IMR-90 (cell line): ENCODE data around the gene UBE2G1. TPM values are rescaled to one million over a fixed set of nuclear protein-coding genes. Genes with fewer than 3 reads are reported as not detected.

ENCODE experiments used
- ATAC-seq: fragments of 200-7000 bp; cut with Tn5 transposase; 2 replicates; pipeline ENCODE4 v1.9.1; 2020; ENCODE audit warnings: low read depth, mild to moderate bottlenecking, moderate library complexity
- BruUV-seq: library from RNA; stranded (reverse); fragments of 400-500 nt; replicated peaks from 2 replicates; lab custom pipeline; 2021; lab: Mats Ljungman, UMichigan
- CTCF ChIA-PET: fragments of 300-600 bp; formaldehyde crosslinking; extraction: SDS; loops from one replicate; lab custom pipeline; 2021; ENCODE audit warnings: antibody characterized with exemption; lab: Yijun Ruan, JAX
- POLR2A ChIA-PET: fragments of 300-600 bp; sonication (Branson Sonifier 250); formaldehyde crosslinking; loops from one replicate; lab custom pipeline; 2022; ENCODE audit warnings: antibody characterized with exemption; ENCODE audit not compliant: unreplicated experiment; lab: Charles Lee
- DNase-seq: peaks from one replicate; pipeline ENCODE4 v3.0.0; 2013
- H2AFZ ChIP-seq: replicated peaks from 2 replicates; pipeline ENCODE3; 2013; ENCODE audit warnings: low read length, mild to moderate bottlenecking; ENCODE audit not compliant: poor library complexity
- H2AK5ac ChIP-seq: 2 replicates; pipeline ENCODE4 v1.6.1; 2013; ENCODE audit warnings: low read depth, low read length, inconsistent platforms
- H2AK9ac ChIP-seq: replicated peaks from 2 replicates; pipeline ENCODE3; 2013; ENCODE audit warnings: mild to moderate bottlenecking, low read depth, low read length, moderate library complexity; ENCODE audit not compliant: poor library complexity
- H2BK120ac ChIP-seq: 2 replicates; pipeline ENCODE4 v1.6.1; 2013; ENCODE audit warnings: low read depth, low read length, inconsistent platforms
- H2BK15ac ChIP-seq: 3 replicates; pipeline ENCODE4 v1.6.1; 2013; ENCODE audit warnings: low read depth, low read length, inconsistent platforms
- H2BK20ac ChIP-seq: 2 replicates; pipeline ENCODE4 v1.6.1; 2013; ENCODE audit warnings: low read depth, mild to moderate bottlenecking, inconsistent platforms, low read length, moderate library complexity
- H2BK5ac ChIP-seq: 2 replicates; pipeline ENCODE4 v1.6.1; 2013; ENCODE audit warnings: mild to moderate bottlenecking, low read depth, low read length, inconsistent platforms; ENCODE audit not compliant: poor library complexity, severe bottlenecking
- H3K14ac ChIP-seq: replicated peaks from 2 replicates; pipeline ENCODE4 v1.6.1; 2013; ENCODE audit warnings: low read depth, low read length, inconsistent platforms
- H3K18ac ChIP-seq: 2 replicates; pipeline ENCODE4 v1.6.1; 2013; ENCODE audit warnings: low read depth, low read length, control low read depth
- H3K23ac ChIP-seq: 2 replicates; pipeline ENCODE4 v1.6.1; 2013; ENCODE audit warnings: low read depth, low read length, inconsistent platforms
- H3K27ac ChIP-seq: 2 replicates; pipeline ENCODE4 v1.5.1; 2013; ENCODE audit warnings: mild to moderate bottlenecking, control low read depth, low read length; ENCODE audit not compliant: insufficient read depth
- H3K27me3 ChIP-seq: 2 replicates; pipeline ENCODE4 v1.6.1; 2013; ENCODE audit warnings: low read length; ENCODE audit not compliant: control insufficient read depth, insufficient read depth
- H3K36me3 ChIP-seq: 2 replicates; pipeline ENCODE4 v1.6.1; 2013; ENCODE audit warnings: low read length, mixed read lengths; ENCODE audit not compliant: control insufficient read depth, insufficient read depth
- H3K4ac ChIP-seq: 2 replicates; pipeline ENCODE4 v1.6.1; 2013; ENCODE audit warnings: low read depth, low read length, inconsistent platforms
- H3K4me1 ChIP-seq: 2 replicates; pipeline ENCODE4 v1.6.1; 2013; ENCODE audit warnings: low read length, mixed read lengths; ENCODE audit not compliant: control insufficient read depth, insufficient read depth
- H3K4me2 ChIP-seq: 2 replicates; pipeline ENCODE4 v1.6.1; 2013; ENCODE audit warnings: low read depth, mild to moderate bottlenecking, control low read depth, low read length, moderate library complexity
- H3K4me3 ChIP-seq: 2 replicates; pipeline ENCODE4 v1.5.1; 2013; ENCODE audit warnings: low read depth, mild to moderate bottlenecking, control low read depth, low read length, moderate library complexity; ENCODE audit not compliant: insufficient read depth
- H3K56ac ChIP-seq: 2 replicates; pipeline ENCODE4 v1.6.1; 2013; ENCODE audit warnings: low read length, inconsistent platforms; ENCODE audit not compliant: insufficient read depth; ENCODE audit errors: extremely low read depth
- H3K79me1 ChIP-seq, 2 experiments: 2 replicates each; pipeline ENCODE4 v1.6.1; 2013; ENCODE audit warnings: low read length in 2 of 2, inconsistent platforms in 1 of 2, low read depth in 1 of 2
- H3K9ac ChIP-seq: 2 replicates; pipeline ENCODE4 v1.6.1; 2013; ENCODE audit warnings: low read depth, low read length, control low read depth
- H3K9me1 ChIP-seq: 2 replicates; pipeline ENCODE4 v1.6.1; 2013; ENCODE audit warnings: low read length, inconsistent platforms; ENCODE audit not compliant: insufficient read depth
- H3K9me3 ChIP-seq: 2 replicates; pipeline ENCODE4 v1.6.1; 2013; ENCODE audit warnings: low read length; ENCODE audit not compliant: control insufficient read depth, insufficient read depth
- H4K20me1 ChIP-seq: 2 replicates; pipeline ENCODE4 v1.6.1; 2013; ENCODE audit warnings: low read length, inconsistent platforms; ENCODE audit not compliant: insufficient read depth
- H4K5ac ChIP-seq: 2 replicates; pipeline ENCODE4 v1.6.1; 2013; ENCODE audit warnings: mild to moderate bottlenecking, low read depth, low read length, control low read depth
- H4K8ac ChIP-seq, 2 experiments: 2 replicates each; pipeline ENCODE4 v1.6.1; 2013; ENCODE audit warnings: low read depth in 2 of 2, low read length in 2 of 2, control low read depth in 1 of 2, inconsistent platforms in 1 of 2
- H4K91ac ChIP-seq: 2 replicates; pipeline ENCODE4 v1.6.1; 2013; ENCODE audit warnings: low read depth, low read length, inconsistent platforms; ENCODE audit not compliant: insufficient read depth
- BHLHE40 ChIP-seq: fragments of 150-350 bp; IDR thresholded peaks from 2 replicates; pipeline ENCODE4 v1.6.1; 2016; ENCODE audit warnings: mild to moderate bottlenecking, low read depth, low read length
- CEBPB ChIP-seq: IDR thresholded peaks from 2 replicates; pipeline ENCODE4 v1.6.1; 2012; ENCODE audit warnings: low read depth, low read length, improper control_type of control experiment
- CHD1 ChIP-seq: IDR thresholded peaks from 2 replicates; pipeline ENCODE4 v1.6.1; 2012; ENCODE audit warnings: low read depth, low read length, improper control_type of control experiment
- FOS ChIP-seq: fragments of 150-350 bp; IDR thresholded peaks from 2 replicates; pipeline ENCODE4 v1.6.1; 2016; ENCODE audit warnings: low read depth, low read length
- MAFK ChIP-seq: IDR thresholded peaks from 2 replicates; pipeline ENCODE4 v1.6.1; 2012; ENCODE audit warnings: low read depth, low read length, improper control_type of control experiment
- MAZ ChIP-seq: IDR thresholded peaks from 2 replicates; pipeline ENCODE4 v1.6.1; 2012; ENCODE audit warnings: low read depth, mild to moderate bottlenecking, low read length, improper control_type of control experiment, moderate library complexity, borderline replicate concordance
- MXI1 ChIP-seq: IDR thresholded peaks from 2 replicates; pipeline ENCODE4 v1.6.1; 2012; ENCODE audit warnings: low read depth, mild to moderate bottlenecking, low read length, moderate library complexity, borderline replicate concordance
- NFE2L2 ChIP-seq: fragments of 150-350 bp; IDR thresholded peaks from 2 replicates; pipeline ENCODE4 v1.6.1; 2016; ENCODE audit warnings: low read depth, mild to moderate bottlenecking, low read length
- POLR2A ChIP-seq: IDR thresholded peaks from 2 replicates; pipeline ENCODE4 v1.6.1; 2012; ENCODE audit warnings: mild to moderate bottlenecking, low read depth, low read length
- RAD21 ChIP-seq: IDR thresholded peaks from 2 replicates; pipeline ENCODE4 v1.6.1; 2012; ENCODE audit warnings: low read length, improper control_type of control experiment
- RCOR1 ChIP-seq: IDR thresholded peaks from 2 replicates; pipeline ENCODE4 v1.6.1; 2012; ENCODE audit warnings: mild to moderate bottlenecking, low read length, improper control_type of control experiment; ENCODE audit not compliant: insufficient replicate concordance
- RFX5 ChIP-seq: IDR thresholded peaks from 2 replicates; pipeline ENCODE4 v1.8.0; 2012; ENCODE audit warnings: low read depth, mild to moderate bottlenecking, low read length, moderate library complexity
- SMC3 ChIP-seq: fragments of 150-350 bp; IDR thresholded peaks from 2 replicates; pipeline ENCODE4 v1.6.1; 2016; ENCODE audit warnings: low read depth, mild to moderate bottlenecking, antibody characterized with exemption, low read length, moderate library complexity
- WGBS, 2 experiments: methylation state at CpG; one replicate each; pipeline versions ENCODE4 v1.1.5 to v1.1.7; 2013; ENCODE audit warnings: missing lambda C conversion rate in 2 of 2; ENCODE audit not compliant: insufficient read length in 1 of 2; ENCODE audit errors: extremely low coverage in 2 of 2; 5-methylcytosine and 5-hydroxymethylcytosine counted together
- dilution Hi-C: fragments of 300-500 bp; cut with HindIII; formaldehyde crosslinking; loops from one replicate; pipeline ENCODE4 v1.14.3; 2018; ENCODE audit warnings: low sequenced_read_pairs; ENCODE audit not compliant: unreplicated experiment
- in situ Hi-C: fragments of 300-500 bp; cut with MboI; formaldehyde crosslinking; loops from 3 replicates; pipeline ENCODE4 v1.14.3; 2019; ENCODE audit warnings: low sequenced_read_pairs, inconsistent platforms, mixed read lengths
- intact Hi-C: fragments of 100-400 bp; cut with micrococcal nuclease; formaldehyde crosslinking; loops from 2 replicates; pipeline ENCODE4 v1.10.0; 2022
- polyA plus RNA-seq, 3 experiments: library from polyadenylated mRNA; depleted of rRNA; stranded (reverse); fragments of >200 nt; gene quantifications; 2 replicates each; pipeline ENCODE4 v1.2.3, GENCODE V29; 2012; ENCODE audit warnings: low replicate concordance in 1 of 3
- total RNA-seq: library from RNA; depleted of rRNA; stranded (reverse); fragments of >200 nt; gene quantifications from 2 replicates; pipeline ENCODE4 v1.2.3, GENCODE V29; 2012
- TF ChIP-seq, protein P1 (sequence below): fragments of 150-350 bp; IDR thresholded peaks from 2 replicates; pipeline ENCODE4 v1.6.1; 2016; ENCODE audit warnings: low read depth, mild to moderate bottlenecking, low read length, moderate library complexity, borderline replicate concordance
- TF ChIP-seq, protein P2 (sequence below): fragments of 150-350 bp; IDR thresholded peaks from 2 replicates; pipeline ENCODE4 v1.6.1; 2017; ENCODE audit warnings: mild to moderate bottlenecking, antibody characterized with exemption, low read length, low read depth
- TF ChIP-seq, protein P3 (sequence below): conservative IDR thresholded peaks from 2 replicates; pipeline ENCODE4 v1.5.1; 2012; ENCODE audit warnings: mild to moderate bottlenecking, low read depth, low read length, improper control_type of control experiment

UBE2G1 gene
- total and polyA plus RNA-seq, 2 of the 4 experiments (the other 2 are of a cell fraction) = 26.3 to 26.6 TPM

DNA sequence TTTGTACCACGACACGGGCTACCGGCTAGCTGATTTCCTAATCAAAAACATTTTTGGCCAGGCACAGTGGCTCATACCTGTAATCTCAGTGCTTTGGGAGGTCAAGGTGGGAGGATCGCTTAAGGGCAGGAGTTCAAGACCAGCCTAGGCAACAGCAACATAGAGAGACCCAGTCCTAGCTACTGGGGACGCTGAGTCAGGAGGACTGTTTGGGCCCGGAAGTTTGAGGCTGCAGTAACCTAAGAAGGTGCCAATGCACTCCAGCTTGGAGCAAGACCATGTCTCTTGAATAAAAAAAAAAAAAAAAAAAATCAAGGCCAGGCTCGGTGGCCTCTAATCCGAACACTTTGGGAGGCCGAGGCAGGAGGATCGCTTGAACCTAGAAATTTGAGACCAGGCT is 49.8 kb downstream of the UBE2G1 start:
- H3K27ac ChIP-seq = no peak overlapping the region
- POLR2A ChIA-PET = no interaction called here
- no peak overlapping the region for H2AK5ac ChIP-seq
- H2AFZ ChIP-seq = no peak overlapping the region
- no CpG with 5 or more reads among the region's 10 CpGs for WGBS, 2 experiments
- H3K36me3 ChIP-seq = no peaks in the 10 kb centered on the region
- H3K4me3 ChIP-seq = no peak overlapping the region
- H2BK5ac ChIP-seq = no peak overlapping the region
- no peak overlapping the region for H3K18ac ChIP-seq
- no peak overlapping the region for H4K8ac ChIP-seq
- BruUV-seq = no TSS peak
- no peak overlapping the region for H3K9ac ChIP-seq
- H3K23ac ChIP-seq = no peak overlapping the region
- intact Hi-C loops = loop anchor here (5.0 kb wide), 1 partner anchor 41 kb away; no protein-coding TSS in a partner anchor
- no peak for ATAC-seq
- H2BK120ac ChIP-seq = no peak overlapping the region
- no peak overlapping the region for H3K56ac ChIP-seq
- dilution Hi-C loops = no loop called here
- no peak overlapping the region for H4K91ac ChIP-seq
- H3K4me2 ChIP-seq = no peak overlapping the region
- no peaks in the 10 kb centered on the region for H3K27me3 ChIP-seq
- H2AK9ac ChIP-seq = no peak overlapping the region
- no peak overlapping the region for H2BK15ac ChIP-seq
- peaks cover 8% of the 10 kb centered on the region for H3K9me1 ChIP-seq
- no peak overlapping the region for H3K4ac ChIP-seq
- H3K4me1 ChIP-seq = peaks cover 8% of the 10 kb centered on the region
- no peaks in the 10 kb centered on the region for H3K9me3 ChIP-seq
- no peak for TF ChIP-seq CEBPB
- TF ChIP-seq BHLHE40 = no peak
- no peak for TF ChIP-seq MAFK
- TF ChIP-seq CHD1 = no peak
- TF ChIP-seq, protein P1, sequence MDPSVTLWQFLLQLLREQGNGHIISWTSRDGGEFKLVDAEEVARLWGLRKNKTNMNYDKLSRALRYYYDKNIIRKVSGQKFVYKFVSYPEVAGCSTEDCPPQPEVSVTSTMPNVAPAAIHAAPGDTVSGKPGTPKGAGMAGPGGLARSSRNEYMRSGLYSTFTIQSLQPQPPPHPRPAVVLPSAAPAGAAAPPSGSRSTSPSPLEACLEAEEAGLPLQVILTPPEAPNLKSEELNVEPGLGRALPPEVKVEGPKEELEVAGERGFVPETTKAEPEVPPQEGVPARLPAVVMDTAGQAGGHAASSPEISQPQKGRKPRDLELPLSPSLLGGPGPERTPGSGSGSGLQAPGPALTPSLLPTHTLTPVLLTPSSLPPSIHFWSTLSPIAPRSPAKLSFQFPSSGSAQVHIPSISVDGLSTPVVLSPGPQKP = no peak
- TF ChIP-seq, protein P2, sequence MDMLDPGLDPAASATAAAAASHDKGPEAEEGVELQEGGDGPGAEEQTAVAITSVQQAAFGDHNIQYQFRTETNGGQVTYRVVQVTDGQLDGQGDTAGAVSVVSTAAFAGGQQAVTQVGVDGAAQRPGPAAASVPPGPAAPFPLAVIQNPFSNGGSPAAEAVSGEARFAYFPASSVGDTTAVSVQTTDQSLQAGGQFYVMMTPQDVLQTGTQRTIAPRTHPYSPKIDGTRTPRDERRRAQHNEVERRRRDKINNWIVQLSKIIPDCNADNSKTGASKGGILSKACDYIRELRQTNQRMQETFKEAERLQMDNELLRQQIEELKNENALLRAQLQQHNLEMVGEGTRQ = no peak
- TF ChIP-seq POLR2A = no peak
- TF ChIP-seq RFX5 = no peak
- TF ChIP-seq FOS = no peak
- TF ChIP-seq SMC3 = no peak
- TF ChIP-seq MXI1 = no peak
- no peak for TF ChIP-seq RAD21
- no peak for TF ChIP-seq RCOR1
- no peak for TF ChIP-seq MAZ
- TF ChIP-seq, protein P3, sequence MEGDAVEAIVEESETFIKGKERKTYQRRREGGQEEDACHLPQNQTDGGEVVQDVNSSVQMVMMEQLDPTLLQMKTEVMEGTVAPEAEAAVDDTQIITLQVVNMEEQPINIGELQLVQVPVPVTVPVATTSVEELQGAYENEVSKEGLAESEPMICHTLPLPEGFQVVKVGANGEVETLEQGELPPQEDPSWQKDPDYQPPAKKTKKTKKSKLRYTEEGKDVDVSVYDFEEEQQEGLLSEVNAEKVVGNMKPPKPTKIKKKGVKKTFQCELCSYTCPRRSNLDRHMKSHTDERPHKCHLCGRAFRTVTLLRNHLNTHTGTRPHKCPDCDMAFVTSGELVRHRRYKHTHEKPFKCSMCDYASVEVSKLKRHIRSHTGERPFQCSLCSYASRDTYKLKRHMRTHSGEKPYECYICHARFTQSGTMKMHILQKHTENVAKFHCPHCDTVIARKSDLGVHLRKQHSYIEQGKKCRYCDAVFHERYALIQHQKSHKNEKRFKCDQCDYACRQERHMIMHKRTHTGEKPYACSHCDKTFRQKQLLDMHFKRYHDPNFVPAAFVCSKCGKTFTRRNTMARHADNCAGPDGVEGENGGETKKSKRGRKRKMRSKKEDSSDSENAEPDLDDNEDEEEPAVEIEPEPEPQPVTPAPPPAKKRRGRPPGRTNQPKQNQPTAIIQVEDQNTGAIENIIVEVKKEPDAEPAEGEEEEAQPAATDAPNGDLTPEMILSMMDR = no peak
- no peak for TF ChIP-seq NFE2L2
- H4K20me1 ChIP-seq = peaks cover 86% of the 10 kb centered on the region
- no peak overlapping the region for H3K14ac ChIP-seq
- H2BK20ac ChIP-seq = no peak overlapping the region
- CTCF ChIA-PET = no interaction called here
- peaks cover 34 to 78% of the 10 kb centered on the region in 2 experiments for H3K79me1 ChIP-seq
- H4K5ac ChIP-seq = no peak overlapping the region
- DNase-seq = no peak
- in situ Hi-C loops = no loop called here
